ENCODE data around the gene CD200R1. TPM values are rescaled to one million over a fixed set of nuclear protein-coding genes. Genes with fewer than 3 reads are reported as not detected.

CD200R1 gene
- total and polyA plus RNA-seq, 8 donors, result 0.25 to 19.3 (median 2.2) TPM; not detected in 2

GRCh38 chr3:112894258-112894657 is 80.6 kb downstream of the CD200R1 start:
- no peaks in the 10 kb centered on the region for H3K4me1 ChIP-seq
- H3K36me3 ChIP-seq, result no peaks in the 10 kb centered on the region
- WGBS, 5 donors, result 73 to 85% (median 80%) methylated on average over 5 of the region's 5 CpGs
- DNase-seq, result no peak
- no peaks in the 10 kb centered on the region for H3K9me3 ChIP-seq
- no peak overlapping the region for H3K4me3 ChIP-seq
- peaks cover 0 to 3% (median 0%) of the 10 kb centered on the region in 3 donors for H3K27me3 ChIP-seq
- TF ChIP-seq, protein P1, sequence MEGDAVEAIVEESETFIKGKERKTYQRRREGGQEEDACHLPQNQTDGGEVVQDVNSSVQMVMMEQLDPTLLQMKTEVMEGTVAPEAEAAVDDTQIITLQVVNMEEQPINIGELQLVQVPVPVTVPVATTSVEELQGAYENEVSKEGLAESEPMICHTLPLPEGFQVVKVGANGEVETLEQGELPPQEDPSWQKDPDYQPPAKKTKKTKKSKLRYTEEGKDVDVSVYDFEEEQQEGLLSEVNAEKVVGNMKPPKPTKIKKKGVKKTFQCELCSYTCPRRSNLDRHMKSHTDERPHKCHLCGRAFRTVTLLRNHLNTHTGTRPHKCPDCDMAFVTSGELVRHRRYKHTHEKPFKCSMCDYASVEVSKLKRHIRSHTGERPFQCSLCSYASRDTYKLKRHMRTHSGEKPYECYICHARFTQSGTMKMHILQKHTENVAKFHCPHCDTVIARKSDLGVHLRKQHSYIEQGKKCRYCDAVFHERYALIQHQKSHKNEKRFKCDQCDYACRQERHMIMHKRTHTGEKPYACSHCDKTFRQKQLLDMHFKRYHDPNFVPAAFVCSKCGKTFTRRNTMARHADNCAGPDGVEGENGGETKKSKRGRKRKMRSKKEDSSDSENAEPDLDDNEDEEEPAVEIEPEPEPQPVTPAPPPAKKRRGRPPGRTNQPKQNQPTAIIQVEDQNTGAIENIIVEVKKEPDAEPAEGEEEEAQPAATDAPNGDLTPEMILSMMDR (IDR thresholded peaks at IDR 0.05), result no peak
- TF ChIP-seq POLR2AphosphoS5 (IDR thresholded peaks at IDR 0.05) (no peak), EP300 (IDR thresholded peaks at IDR 0.05) (no peak), POLR2A (IDR thresholded peaks at IDR 0.05) (no peak)
- intact Hi-C loops (cut with DNase I; ENCODE audit: low total_unique reads), result no loop called here
- H3K27ac ChIP-seq, result no peak overlapping the region

GRCh38 chr3:112889357-112889756 is 85.5 kb downstream of the CD200R1 start:
- no peak for DNase-seq
- Histone ChIP-seq H3K27me3 (peaks cover 0 to 3% (median 0%) of the 10 kb centered on the region in 3 donors), H3K27ac (no peak overlapping the region), H3K36me3 (no peaks in the 10 kb centered on the region), H3K9me3 (no peaks in the 10 kb centered on the region), H3K4me3 (no peak overlapping the region), H3K4me1 (no peaks in the 10 kb centered on the region)
- TF ChIP-seq, protein P1 (IDR thresholded peaks at IDR 0.05), result no peak
- TF ChIP-seq POLR2A (IDR thresholded peaks at IDR 0.05) (no peak), EP300 (IDR thresholded peaks at IDR 0.05) (no peak), POLR2AphosphoS5 (IDR thresholded peaks at IDR 0.05) (no peak)
- WGBS, 5 donors, result 65 to 72% (median 70%) methylated on average over 3 of the region's 3 CpGs
- intact Hi-C loops (cut with DNase I; ENCODE audit: low total_unique reads), result no loop called here

- Histone ChIP-seq H3K9me3 (no peaks in the 10 kb centered on the region), H3K27me3 (peaks cover 0 to 3% (median 0%) of the 10 kb centered on the region in 3 donors), H3K36me3 (no peaks in the 10 kb centered on the region), H3K4me1 (no peaks in the 10 kb centered on the region), H3K4me3 (no peak overlapping the region), H3K27ac (no peak overlapping the region)
- no peak for TF ChIP-seq POLR2A (IDR thresholded peaks at IDR 0.05)
- no peak for TF ChIP-seq POLR2AphosphoS5 (IDR thresholded peaks at IDR 0.05)
- TF ChIP-seq, protein P1 (IDR thresholded peaks at IDR 0.05), result no peak
- TF ChIP-seq EP300 (IDR thresholded peaks at IDR 0.05), result no peak
- WGBS, 5 donors, result 45 to 57% (median 49%) methylated on average over 2 of the region's 2 CpGs
- DNase-seq, result no peak
- intact Hi-C loops (cut with DNase I; ENCODE audit: low total_unique reads), result no loop called here
Observed at GRCh38 chr3:112888381-112889085, 86.4 kb downstream of the CD200R1 start.

GRCh38 chr3:112884678-112885290 is 90.1 kb downstream of the CD200R1 start:
- intact Hi-C loops (cut with DNase I; ENCODE audit: low total_unique reads), result no loop called here
- TF ChIP-seq, protein P1 (IDR thresholded peaks at IDR 0.05), result no peak
- no peak for TF ChIP-seq POLR2AphosphoS5 (IDR thresholded peaks at IDR 0.05)
- TF ChIP-seq POLR2A (IDR thresholded peaks at IDR 0.05), result no peak
- TF ChIP-seq EP300 (IDR thresholded peaks at IDR 0.05), result no peak
- Histone ChIP-seq H3K4me1 (no peaks in the 10 kb centered on the region), H3K27ac (no peak overlapping the region), H3K4me3 (no peak overlapping the region), H3K27me3 (peaks cover 0 to 3% (median 0%) of the 10 kb centered on the region in 3 donors), H3K9me3 (no peaks in the 10 kb centered on the region), H3K36me3 (no peaks in the 10 kb centered on the region)
- no peak for DNase-seq
- 81 to 84% (median 82%) methylated on average over 4 of the region's 4 CpGs for WGBS, 5 donors
